GM12864 (cell line): ENCODE measurements around the gene TC2N.
"Not testable (repeated sequence)": the region's sequence is repeated elsewhere in the genome, so short reads cannot be mapped to it uniquely, and the experiment has no call there.

Experiments used
- DNase-seq: peaks from one replicate; pipeline ENCODE4 v3.0.0-alpha.2; 2011; ENCODE audit warnings: low read depth
- H3K4me3 ChIP-seq: 2 replicates; pipeline ENCODE4 v1.5.1; 2011; ENCODE audit warnings: mild to moderate bottlenecking, low read depth, low read length, control low read depth
- TF ChIP-seq, protein P1 (sequence below): IDR thresholded peaks from 2 replicates; pipeline ENCODE4 v1.5.1; 2011; ENCODE audit warnings: low read depth, mild to moderate bottlenecking, moderate library complexity, low read length, control low read depth, inconsistent platforms; ENCODE audit errors: missing control alignments

TC2N gene

DNA sequence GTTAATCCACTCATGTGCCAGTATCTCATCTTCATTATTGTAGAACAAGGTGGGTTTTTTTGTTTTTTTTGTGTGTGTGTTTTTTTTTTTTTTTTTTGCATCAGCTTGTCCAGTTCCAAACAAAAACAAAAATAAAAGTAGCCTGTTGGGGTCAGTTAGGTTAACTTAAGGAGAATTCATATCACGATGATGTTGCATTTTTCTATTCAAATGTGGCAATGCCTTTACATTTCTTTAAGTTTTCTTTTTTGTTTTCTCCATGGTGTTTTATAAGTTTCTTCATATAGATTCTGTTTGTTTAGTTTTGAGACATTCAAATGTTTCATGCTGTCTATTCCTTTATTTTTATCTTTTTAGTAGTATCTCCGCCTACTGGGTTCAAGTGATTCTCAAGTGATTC, 119.3 kb downstream of the TC2N start:
- no peak overlapping the region for H3K4me3 ChIP-seq
- TF ChIP-seq, protein P1, sequence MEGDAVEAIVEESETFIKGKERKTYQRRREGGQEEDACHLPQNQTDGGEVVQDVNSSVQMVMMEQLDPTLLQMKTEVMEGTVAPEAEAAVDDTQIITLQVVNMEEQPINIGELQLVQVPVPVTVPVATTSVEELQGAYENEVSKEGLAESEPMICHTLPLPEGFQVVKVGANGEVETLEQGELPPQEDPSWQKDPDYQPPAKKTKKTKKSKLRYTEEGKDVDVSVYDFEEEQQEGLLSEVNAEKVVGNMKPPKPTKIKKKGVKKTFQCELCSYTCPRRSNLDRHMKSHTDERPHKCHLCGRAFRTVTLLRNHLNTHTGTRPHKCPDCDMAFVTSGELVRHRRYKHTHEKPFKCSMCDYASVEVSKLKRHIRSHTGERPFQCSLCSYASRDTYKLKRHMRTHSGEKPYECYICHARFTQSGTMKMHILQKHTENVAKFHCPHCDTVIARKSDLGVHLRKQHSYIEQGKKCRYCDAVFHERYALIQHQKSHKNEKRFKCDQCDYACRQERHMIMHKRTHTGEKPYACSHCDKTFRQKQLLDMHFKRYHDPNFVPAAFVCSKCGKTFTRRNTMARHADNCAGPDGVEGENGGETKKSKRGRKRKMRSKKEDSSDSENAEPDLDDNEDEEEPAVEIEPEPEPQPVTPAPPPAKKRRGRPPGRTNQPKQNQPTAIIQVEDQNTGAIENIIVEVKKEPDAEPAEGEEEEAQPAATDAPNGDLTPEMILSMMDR = no peak
- no peak for DNase-seq

DNA sequence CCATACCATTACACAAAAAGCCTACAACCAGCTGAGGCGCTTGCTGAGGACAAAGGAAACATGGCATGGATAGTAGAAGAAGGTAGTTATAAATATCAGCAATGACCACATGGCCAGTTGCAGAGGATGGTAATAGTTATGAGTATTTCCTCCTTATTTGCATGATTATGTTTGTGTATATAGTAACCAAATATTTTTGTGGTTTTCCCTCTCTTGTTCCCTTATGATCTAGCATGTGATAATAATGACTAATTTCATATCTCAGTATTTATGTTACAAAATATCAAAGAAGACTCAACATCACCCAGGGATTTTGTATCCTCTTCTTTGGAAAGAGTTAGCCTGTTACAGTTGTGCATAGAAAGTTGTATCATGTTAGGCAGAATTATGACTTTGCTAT, 122.0 kb downstream of the TC2N start:
- H3K4me3 ChIP-seq = no peak overlapping the region
- TF ChIP-seq, protein P1 = no peak
- DNase-seq = no peak

DNA sequence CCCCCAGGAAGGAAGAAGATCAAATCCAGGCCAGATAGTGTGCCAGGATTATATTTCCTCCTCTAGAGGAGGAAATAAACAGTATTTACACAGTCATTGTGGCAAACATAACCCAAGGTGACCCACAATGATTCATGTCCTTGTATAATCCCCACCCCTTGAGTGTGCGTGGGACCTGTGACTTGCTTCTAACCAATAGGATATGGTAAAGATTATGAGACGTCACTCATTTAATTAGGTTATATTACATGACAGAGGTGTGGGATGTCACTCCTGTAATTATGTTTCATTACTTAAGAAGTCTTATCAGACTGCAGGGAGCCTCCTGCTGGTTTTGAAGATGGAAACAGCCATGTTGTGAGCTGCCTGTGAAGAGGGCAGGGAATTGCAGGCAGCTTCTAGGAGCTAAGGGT, 123.3 kb downstream of the TC2N start:
- no peak overlapping the region for H3K4me3 ChIP-seq
- TF ChIP-seq, protein P1 = no peak
- DNase-seq = no peak

DNA sequence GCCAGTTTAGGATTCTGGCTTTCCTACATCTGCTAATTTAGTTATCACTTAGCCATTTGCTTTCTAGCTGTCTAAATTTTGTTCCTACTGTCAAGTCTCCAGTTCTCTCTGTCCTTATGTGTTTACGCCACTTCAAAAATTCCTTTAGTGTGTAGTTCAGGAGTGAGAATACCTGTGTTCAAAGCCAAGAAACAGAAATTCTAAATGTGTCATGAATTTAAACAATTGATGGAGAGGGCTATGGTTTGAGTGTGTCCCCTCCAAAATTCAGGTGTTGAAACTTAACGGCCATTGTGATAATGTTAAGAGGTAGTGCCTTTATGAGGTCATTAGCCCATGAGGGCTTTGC, 124.1 kb downstream of the TC2N start:
- TF ChIP-seq, protein P1 = no peak
- H3K4me3 ChIP-seq = no peak overlapping the region
- no peak for DNase-seq

DNA sequence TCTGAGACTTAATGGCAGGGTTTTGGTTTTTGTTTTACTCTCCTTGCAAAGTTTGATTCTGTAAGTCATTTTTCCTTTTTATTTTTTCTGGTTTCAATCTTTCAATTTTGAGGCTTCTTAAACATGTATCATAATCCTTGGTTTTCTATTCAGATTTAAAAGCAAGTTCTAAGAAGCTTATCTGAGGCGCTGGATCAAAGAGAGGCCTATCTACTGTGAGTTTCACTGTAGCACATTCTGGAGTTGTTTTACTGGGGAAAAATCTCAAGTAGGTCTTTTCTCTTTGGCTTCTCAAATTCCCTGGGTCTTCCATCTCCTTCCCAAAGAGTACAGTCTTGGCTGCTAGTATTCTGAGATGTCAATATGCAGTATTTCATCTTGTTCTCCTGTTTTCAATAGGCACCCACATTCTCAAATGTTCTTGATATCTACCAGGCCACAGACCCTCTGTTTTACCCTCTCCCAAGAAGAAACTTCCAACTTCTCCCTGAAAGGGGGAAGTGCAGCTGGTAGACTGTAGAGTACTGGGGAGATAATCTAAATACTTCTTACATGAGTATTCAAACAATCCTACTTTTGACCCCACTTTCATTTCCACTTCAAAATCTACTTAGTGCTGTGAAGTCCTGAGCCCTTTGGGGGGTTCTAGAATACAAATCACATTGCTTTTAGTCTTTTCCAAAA, 124.6 kb downstream of the TC2N start:
- H3K4me3 ChIP-seq = no peak overlapping the region
- no peak for DNase-seq
- TF ChIP-seq, protein P1 = no peak

DNA sequence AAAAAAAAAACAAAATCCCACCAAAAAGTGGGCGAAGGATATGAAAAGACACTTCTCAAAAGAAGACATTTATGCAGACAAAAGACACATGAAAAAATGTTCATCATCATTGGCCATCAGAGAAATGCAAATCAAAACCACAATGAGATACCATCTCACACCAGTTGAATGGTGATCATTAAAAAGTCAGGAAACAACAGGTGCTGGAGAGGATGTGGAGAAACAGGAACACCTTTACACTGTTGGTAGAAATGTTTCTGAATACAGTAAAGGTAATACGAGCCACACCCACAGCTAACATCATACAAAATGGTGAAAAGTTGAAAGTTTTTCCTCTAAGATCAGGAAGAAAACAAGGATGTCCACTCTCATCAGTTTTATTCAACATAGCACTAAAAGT, 127.5 kb downstream of the TC2N start:
- H3K4me3 ChIP-seq, DNase-seq: not testable (repeated sequence)

DNA sequence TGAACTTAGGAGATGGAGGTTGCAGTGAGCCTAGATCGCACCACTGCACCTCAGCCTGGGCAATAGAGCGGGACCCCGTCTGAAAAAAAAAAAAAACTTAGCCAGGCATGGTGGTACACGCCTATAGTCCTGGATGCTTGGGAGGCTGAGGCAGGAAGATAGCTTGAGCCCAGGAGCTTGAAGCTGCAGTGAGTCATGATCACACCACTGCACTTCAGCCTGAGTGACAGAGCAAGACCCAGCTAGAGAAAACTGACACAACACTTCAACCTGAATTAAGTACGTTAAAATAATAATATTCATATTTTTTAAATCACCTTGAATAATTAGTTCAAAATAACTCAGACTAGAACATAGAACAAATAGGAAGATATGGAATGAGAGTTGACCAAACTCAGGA, 129.7 kb downstream of the TC2N start:
- TF ChIP-seq, protein P1 = no peak
- DNase-seq = no peak
- H3K4me3 ChIP-seq = no peak overlapping the region
